HepG2 (cell line): Measurements from ENCODE around the gene GART. TPM values are rescaled to one million over a fixed set of nuclear protein-coding genes. Genes with fewer than 3 reads are reported as not detected.
A peak's percentile ranks its signal among the peaks of the same experiment; 100 is the strongest.
"Not testable (repeated sequence)": the region's sequence is repeated elsewhere in the genome, so short reads cannot be mapped to it uniquely, and the experiment has no call there.

Source experiments
- ATAC-seq: fragments of 200-7000 bp; cut with Tn5 transposase; 3 replicates; pipeline ENCODE4 v1.9.1; 2020; ENCODE audit warnings: mild to moderate bottlenecking, moderate library complexity
- BruUV-seq: library from RNA; stranded (reverse); fragments of 400-500 nt; replicated peaks from 2 replicates; lab custom pipeline; 2021; lab: Mats Ljungman, UMichigan
- CTCF ChIA-PET: fragments of 300-600 bp; formaldehyde crosslinking; extraction: SDS; loops from one replicate; lab custom pipeline; 2021; ENCODE audit warnings: low total read pairs, inconsistent platforms, low intra/inter-chr PET ratio; lab: Yijun Ruan, JAX
- POLR2A ChIA-PET: fragments of 350-600 bp; sonication (Branson Sonifier 250); formaldehyde crosslinking; loops from one replicate; lab custom pipeline; 2020; ENCODE audit warnings: antibody characterized with exemption, inconsistent platforms; lab: Yijun Ruan, JAX
- DNase-seq: peaks from one replicate; pipeline ENCODE4 v3.0.0-alpha.2; 2015; ENCODE audit warnings: low spot score
- FAIRE-seq: peaks from 3 replicates; lab custom pipeline; 2011; peaks lifted over from hg19 to GRCh38; lab: Jason Lieb, UNC
- H2AFZ ChIP-seq: one replicate; pipeline ENCODE4 v1.6.1; 2011; ENCODE audit warnings: low read length, inconsistent platforms
- H3K27ac ChIP-seq: fragments of 300-600 bp; 3 replicates; pipeline ENCODE4 v1.8.0; 2011; ENCODE audit warnings: mixed run types, mild to moderate bottlenecking, mixed read lengths, low read length, inconsistent platforms; ENCODE audit not compliant: insufficient read depth; ENCODE audit errors: extremely low read length
- H3K27me3 ChIP-seq, 2 experiments: fragments of 200-600 bp in 1 of 2; 2 replicates in 1 of 2; 3 replicates in 1 of 2; pipeline versions ENCODE4 v1.6.0 to v1.8.0; 2011; ENCODE audit warnings: low read length in 2 of 2, mild to moderate bottlenecking in 2 of 2, moderate library complexity in 2 of 2, inconsistent platforms in 1 of 2; ENCODE audit not compliant: insufficient read depth in 2 of 2, control insufficient read depth in 1 of 2
- H3K36me3 ChIP-seq, 2 experiments: fragments of 200-600 bp in 1 of 2; replicated peaks in 1 of 2; 2 replicates in 1 of 2; 3 replicates in 1 of 2; pipeline versions ENCODE4 v1.5.1 to v1.8.0; 2011; ENCODE audit warnings: low read length in 2 of 2, inconsistent platforms in 1 of 2; ENCODE audit not compliant: insufficient read depth in 2 of 2, control insufficient read depth in 1 of 2
- H3K4me1 ChIP-seq: 2 replicates; pipeline ENCODE4 v1.5.1; 2012; ENCODE audit warnings: low read length, inconsistent platforms; ENCODE audit not compliant: insufficient read depth
- H3K4me2 ChIP-seq: 2 replicates; pipeline ENCODE4 v1.6.0; 2011; ENCODE audit warnings: low read depth, low read length, inconsistent platforms
- H3K4me3 ChIP-seq, 3 experiments: fragments of 200-600 bp in 1 of 3; sonication (generic), shearing (Covaris generic) in 1 of 3; replicated peaks in 1 of 3; 2 replicates each; pipeline ENCODE4 v1.5.1; 2011 to 2016; ENCODE audit warnings: low read length in 3 of 3, inconsistent platforms in 2 of 3, low read depth in 2 of 3, mild to moderate bottlenecking in 2 of 3, control low read depth in 1 of 3, mixed read lengths in 1 of 3; ENCODE audit not compliant: insufficient read depth in 1 of 3
- H3K79me2 ChIP-seq: one replicate; pipeline ENCODE4 v1.6.1; 2011; ENCODE audit warnings: low read length, inconsistent platforms; ENCODE audit not compliant: insufficient read depth
- H3K9ac ChIP-seq: 2 replicates; pipeline ENCODE4 v1.6.0; 2011; ENCODE audit warnings: mild to moderate bottlenecking, low read depth, low read length, inconsistent platforms; ENCODE audit not compliant: insufficient read depth
- H3K9me3 ChIP-seq: 2 replicates; pipeline ENCODE4 v1.5.1; 2012; ENCODE audit warnings: mild to moderate bottlenecking, low read length
- H4K20me1 ChIP-seq: 2 replicates; pipeline ENCODE4 v1.6.0; 2011; ENCODE audit warnings: inconsistent platforms, mild to moderate bottlenecking, low read length, moderate library complexity; ENCODE audit not compliant: insufficient read depth
- AGO2 ChIP-seq: fragments of 200-400 bp; formaldehyde crosslinking; optimal IDR thresholded peaks from 2 replicates; pipeline ENCODE3; 2017; ENCODE audit warnings: mild to moderate bottlenecking, low read depth, low read length, moderate library complexity
- EP300 ChIP-seq, 3 experiments: sonication (generic) in 1 of 3; formaldehyde crosslinking in 1 of 3; IDR thresholded peaks; 2 replicates each; pipeline versions ENCODE4 v1.5.1 to v1.6.1; 2011 to 2020; ENCODE audit warnings: low read depth in 2 of 3, low read length in 2 of 3, borderline replicate concordance in 1 of 3, improper control_type of control experiment in 1 of 3, mild to moderate bottlenecking in 1 of 3, missing genetic modification reagents in 1 of 3, moderate library complexity in 1 of 3
- GFI1 ChIP-seq: sonication (generic); formaldehyde crosslinking; IDR thresholded peaks from 2 replicates; pipeline ENCODE4 v1.5.0; 2020; ENCODE audit warnings: missing genetic modification reagents, mild to moderate bottlenecking, borderline replicate concordance
- HNRNPUL1 ChIP-seq: fragments of 200-400 bp; formaldehyde crosslinking; IDR thresholded peaks from 2 replicates; pipeline ENCODE4 v1.6.1; 2017; ENCODE audit warnings: low read depth, mild to moderate bottlenecking, low read length, moderate library complexity
- HOXA5 ChIP-seq: sonication (generic); formaldehyde crosslinking; IDR thresholded peaks from 2 replicates; pipeline ENCODE4 v1.4.0; 2020; ENCODE audit warnings: missing genetic modification reagents
- POLR2AphosphoS5 ChIP-seq: IDR thresholded peaks from 2 replicates; pipeline ENCODE4 v1.6.1; 2012; ENCODE audit warnings: low read depth, low read length
- RCOR2 ChIP-seq: IDR thresholded peaks from 2 replicates; pipeline ENCODE4 v1.6.1; 2016; ENCODE audit warnings: missing biosample characterization, missing genetic modification reagents
- RNF219 ChIP-seq: sonication (generic); formaldehyde crosslinking; IDR thresholded peaks from 2 replicates; pipeline ENCODE4 v1.5.0; 2020; ENCODE audit warnings: mild to moderate bottlenecking, missing genetic modification reagents
- WGBS: methylation state at CpG from one replicate; pipeline ENCODE4 v1.1.6; 2017; ENCODE audit warnings: low lambda C conversion rate; 5-methylcytosine and 5-hydroxymethylcytosine counted together
- in situ Hi-C: cut with HindIII; loops from 2 replicates; pipeline ENCODE4 v1.10.0; 2017; ENCODE audit warnings: low pct_unique_long_range_greater_than_20kb; ENCODE audit not compliant: extremely low pct_ligation_motif_present
- intact Hi-C: fragments of 100-400 bp; cut with micrococcal nuclease; formaldehyde crosslinking; loops from one replicate; pipeline ENCODE4 v1.10.0; 2022; ENCODE audit not compliant: unreplicated experiment
- polyA plus RNA-seq, 8 experiments: library from polyadenylated mRNA; depleted of rRNA in 3 of 8; stranded (reverse) in 7 of 8; unstranded in 1 of 8; fragments of >200 nt; fragmentation: Illumina TruSeq in 4 of 8; extraction: Trizol in 4 of 8; gene quantifications; 2 replicates each; pipeline versions ENCODE4 v1.2.1 to v1.2.3, GENCODE V29; 2011 to 2016; ENCODE audit warnings: low read depth in 4 of 8, missing spikeins in 1 of 8, mixed read lengths in 1 of 8; ENCODE audit not compliant: insufficient read depth in 1 of 8
- total RNA-seq, 5 experiments: library from RNA; depleted of rRNA; stranded (reverse); fragments of >200 nt; fragmentation: Illumina TruSeq; extraction: Trizol; gene quantifications; 2 replicates each; pipeline ENCODE4 v1.2.3, GENCODE V29; 2016; ENCODE audit warnings: low read depth in 1 of 5

GART gene
- total and polyA plus RNA-seq, 2 of the 13 experiments (the other 11 are each of a cell fraction or from before 2014, with no cell fraction given) = 17.9 to 109 TPM

- CTCF ChIA-PET = no interaction called here
- POLR2A ChIA-PET = interaction anchor here (2.2 kb wide), 1 partner anchor 10 kb away, joined by 8 read pairs; the partner anchor contains the start of gene DONSON
- no peaks in the 10 kb centered on the region for H3K9me3 ChIP-seq
- H3K27ac ChIP-seq = peak overlapping the region; percentile 92
- H3K36me3 ChIP-seq = peaks cover 1 to 30% of the 10 kb centered on the region in 2 experiments; a peak in 4 of 5 replicates
- no peaks in the 10 kb centered on the region for H3K27me3 ChIP-seq
- no peak overlapping the region for H3K4me3 ChIP-seq
- no peak for ATAC-seq
- peaks cover 2% of the 10 kb centered on the region for H3K79me2 ChIP-seq
- H2AFZ ChIP-seq = no peak overlapping the region
- H3K4me1 ChIP-seq = peaks cover 58% of the 10 kb centered on the region
- H4K20me1 ChIP-seq = no peaks in the 10 kb centered on the region
- in situ Hi-C loops (no loop called here), intact Hi-C loops (no loop called here)
- H3K4me2 ChIP-seq = no peak overlapping the region
- DNase-seq = no peak
- no TSS peak for BruUV-seq
- H3K9ac ChIP-seq = no peak overlapping the region
- TF ChIP-seq POLR2AphosphoS5 (peak; percentile 38; the same call in 1 of the 2 replicates), HNRNPUL1 (no peak), AGO2 (peak; percentile 1), RNF219 (no peak), HOXA5 (CRISPR knock-in tag) (0 out of 2 replicates have a peak, but pooled peaks have one; percentile 5)
- FAIRE-seq = no peak
- WGBS = 92% methylated on average over 2 of the region's 2 CpGs
These were observed 36.3 kb upstream of the GART start for GRCh38 chr21:33578214-33578613.

DNA sequence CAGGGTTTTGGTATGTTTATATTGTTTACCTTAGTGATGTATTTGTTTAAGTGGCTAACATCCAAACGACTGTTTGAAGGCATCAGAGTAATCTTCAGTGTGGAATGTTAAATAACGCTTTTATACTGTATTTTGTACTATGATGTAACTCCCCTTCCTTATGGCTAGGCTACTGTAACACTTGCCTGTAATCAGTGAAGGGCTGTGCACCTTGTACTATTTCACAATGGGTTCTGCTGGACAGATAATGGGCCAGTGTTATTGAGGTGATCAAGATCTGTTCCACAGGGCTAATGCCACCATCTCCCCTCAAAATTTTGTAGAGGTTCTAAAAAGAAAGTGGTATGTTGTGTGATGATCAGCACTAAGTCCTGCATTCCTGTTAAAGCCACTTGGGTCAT lies 34.8 kb upstream of the GART start:
- Histone ChIP-seq H3K4me1 (peaks cover 69% of the 10 kb centered on the region), H3K27ac (peak overlapping the region; percentile 92), H3K4me3 (peak overlapping the region in 1 of 3 experiments; percentile 6; a peak in 1 of 6 replicates), H3K36me3 (peaks cover 1 to 22% of the 10 kb centered on the region in 2 experiments; a peak in 4 of 5 replicates), H3K9ac (peak overlapping the region; percentile 5; the same call in 1 of the 2 replicates), H3K4me2 (peak overlapping the region; percentile 41)
- H3K27me3 ChIP-seq, intact Hi-C loops, H2AFZ ChIP-seq, in situ Hi-C loops, CTCF ChIA-PET, H3K79me2 ChIP-seq, H4K20me1 ChIP-seq, BruUV-seq, H3K9me3 ChIP-seq: not testable (repeated sequence)
- FAIRE-seq (peak; percentile 81), ATAC-seq (peak; percentile 95), DNase-seq (peak; percentile 99)
- POLR2A ChIA-PET = interaction anchor here (0.9 to 2.2 kb wide), 2 partner anchors 12 kb away, joined by 4 to 8 read pairs; partner anchors contain the start of gene DONSON
- WGBS = 0% methylated on average over 2 of the region's 2 CpGs
- TF ChIP-seq RCOR2 (CRISPR knock-in tag) (peak; percentile 65; the same call in 1 of the 2 replicates), EP300 (IDR thresholded peaks at IDR 0.05; ENCODE audit: low read depth in 2 of 2, low read length in 2 of 2) (peak; percentile 89 to 90), EP300 (CRISPR knock-in tag; IDR thresholded peaks at IDR 0.05; ENCODE audit: borderline replicate concordance) (peak; percentile 94), GFI1 (CRISPR knock-in tag) (peak; percentile 81)
